GM18498 (cell line): ENCODE results near the gene ANO10.
"Not testable (repeated sequence)": the region's sequence is repeated elsewhere in the genome, so short reads cannot be mapped to it uniquely, and the experiment has no call there.

Experiments used
- ATAC-seq: cut with Tn5 transposase; IDR thresholded peaks from one replicate; pipeline ENCODE4 v1.9.1; 2021; ENCODE audit warnings: mild to moderate bottlenecking, moderate library complexity; ENCODE audit not compliant: unreplicated experiment

The ANO10 gene

GRCh38 chr3:43629741-43630140 lies 7.9 kb upstream of the ANO10 start:
- ATAC-seq = no peak

- no peak for ATAC-seq
Measured at GRCh38 chr3:43629257-43629656, 7.4 kb upstream of the ANO10 start.

- no peak for ATAC-seq
Measured at GRCh38 chr3:43627360-43627759, 5.5 kb upstream of the ANO10 start.

- ATAC-seq = no peak
Measured at GRCh38 chr3:43624619-43625305, 3.0 kb upstream of the ANO10 start.

GRCh38 chr3:43620831-43621655 lies 768 bp downstream of the ANO10 start:
- no peak for ATAC-seq

- ATAC-seq = no peak
Measured at GRCh38 chr3:43619588-43619987, 2.2 kb downstream of the ANO10 start.

GRCh38 chr3:43618142-43618541 lies 3.7 kb downstream of the ANO10 start:
- no peak for ATAC-seq

- no peak for ATAC-seq
Measured at GRCh38 chr3:43616034-43616433, 5.8 kb downstream of the ANO10 start.

- ATAC-seq = no peak
Measured at GRCh38 chr3:43615133-43615532, 6.7 kb downstream of the ANO10 start.

GRCh38 chr3:43613976-43614375 lies 7.8 kb downstream of the ANO10 start:
- no peak for ATAC-seq

GRCh38 chr3:43612419-43612818 lies 9.4 kb downstream of the ANO10 start:
- ATAC-seq = no peak

GRCh38 chr3:43609406-43609805 lies 12.4 kb downstream of the ANO10 start:
- ATAC-seq = no peak

GRCh38 chr3:43608751-43609150 lies 13.1 kb downstream of the ANO10 start:
- ATAC-seq = no peak

- no peak for ATAC-seq
Measured at GRCh38 chr3:43606284-43606683, 15.5 kb downstream of the ANO10 start.

GRCh38 chr3:43599959-43600358 lies 21.9 kb downstream of the ANO10 start:
- not testable (repeated sequence) for ATAC-seq

- no peak for ATAC-seq
Measured at GRCh38 chr3:43597961-43598360, 23.9 kb downstream of the ANO10 start.

- ATAC-seq = not testable (repeated sequence)
Measured at GRCh38 chr3:43596178-43596577, 25.6 kb downstream of the ANO10 start.

- ATAC-seq = not testable (repeated sequence)
Measured at GRCh38 chr3:43595280-43595679, 26.5 kb downstream of the ANO10 start.

- ATAC-seq = not testable (repeated sequence)
Measured at GRCh38 chr3:43593588-43593987, 28.2 kb downstream of the ANO10 start.

- ATAC-seq = not testable (repeated sequence)
Measured at GRCh38 chr3:43591866-43592265, 29.9 kb downstream of the ANO10 start.

GRCh38 chr3:43587303-43587702 lies 34.5 kb downstream of the ANO10 start:
- no peak for ATAC-seq
